IPS-11a (cell line): ENCODE results near the gene IGSF8.
A peak's percentile ranks its signal among the peaks of the same experiment; 100 is the strongest.

ENCODE experiments used
- H3K4me3 ChIP-seq: one replicate; pipeline ENCODE4 v1.5.1; 2013; ENCODE audit warnings: low read depth, low read length, control low read depth

Gene IGSF8

GRCh38 chr1:160097911-160098851 lies at the start of gene IGSF8:
TSS of gene IGSF8 (minus strand) at chr1:160098619. CDS start at chr1:160098472, 147 bp downstream.
- H3K4me3 ChIP-seq, result peak within 1 kb of the TSS; percentile 67

DNA sequence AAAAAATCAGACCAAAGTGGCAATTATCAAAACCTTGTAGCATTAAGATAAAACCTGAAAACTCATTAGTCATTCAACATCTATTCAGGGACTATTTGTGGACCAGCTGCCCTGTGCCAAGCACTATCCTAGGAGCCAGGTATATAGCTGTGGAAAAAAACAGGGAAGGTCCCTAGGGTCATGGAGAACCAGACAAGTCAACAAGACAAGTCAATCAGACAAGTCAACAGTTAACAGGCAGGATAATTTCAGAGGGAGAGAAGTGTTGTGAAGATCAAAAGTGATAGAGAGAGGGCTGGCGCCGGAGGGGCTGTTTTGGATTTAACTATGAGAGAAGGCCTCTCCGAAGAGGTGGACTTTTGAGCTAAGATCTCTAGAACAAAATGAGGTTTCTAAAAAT lies 49.7 kb upstream of the IGSF8 start:
- no peak overlapping the region for H3K4me3 ChIP-seq

DNA sequence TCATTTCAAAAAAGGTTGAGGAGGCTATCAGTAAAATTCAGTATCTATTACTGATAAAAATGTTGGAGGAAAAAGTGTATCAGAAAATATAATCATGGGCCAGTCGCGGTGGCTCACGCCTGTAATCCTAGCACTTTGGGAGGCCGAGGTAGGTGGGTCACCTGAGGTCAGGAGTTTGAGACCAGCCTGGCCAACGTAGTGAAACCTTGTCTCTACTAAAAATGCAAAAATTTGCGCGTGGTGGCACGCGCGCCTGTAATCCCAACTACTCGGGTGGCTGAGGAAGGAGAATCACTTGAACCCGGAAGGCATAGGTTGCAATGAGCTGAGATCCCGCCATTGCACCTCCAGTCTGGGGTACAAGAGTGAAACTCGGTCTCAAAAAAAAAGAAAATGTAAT lies 47.7 kb upstream of the IGSF8 start:
- H3K4me3 ChIP-seq, result no peak overlapping the region

DNA sequence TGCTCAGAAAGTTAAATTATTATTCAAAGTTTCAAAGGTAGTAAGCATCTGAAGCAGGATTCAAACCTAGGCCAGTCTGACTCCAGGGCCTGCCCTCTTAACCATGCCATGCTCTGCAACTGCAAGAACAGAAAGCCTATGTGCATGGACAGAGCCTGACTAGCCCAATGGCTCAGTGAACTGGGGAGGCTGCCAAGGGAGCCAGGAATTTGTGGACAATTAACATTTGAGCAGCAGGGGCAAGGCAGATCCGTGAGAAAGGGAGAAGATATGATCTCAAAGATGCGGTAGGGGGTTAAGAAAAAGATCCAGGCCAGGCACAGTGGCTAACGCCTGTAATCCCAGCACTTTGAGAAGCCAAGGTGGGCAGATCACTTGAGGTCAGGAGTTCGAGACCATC lies 46.5 kb upstream of the IGSF8 start:
- H3K4me3 ChIP-seq, result no peak overlapping the region

DNA sequence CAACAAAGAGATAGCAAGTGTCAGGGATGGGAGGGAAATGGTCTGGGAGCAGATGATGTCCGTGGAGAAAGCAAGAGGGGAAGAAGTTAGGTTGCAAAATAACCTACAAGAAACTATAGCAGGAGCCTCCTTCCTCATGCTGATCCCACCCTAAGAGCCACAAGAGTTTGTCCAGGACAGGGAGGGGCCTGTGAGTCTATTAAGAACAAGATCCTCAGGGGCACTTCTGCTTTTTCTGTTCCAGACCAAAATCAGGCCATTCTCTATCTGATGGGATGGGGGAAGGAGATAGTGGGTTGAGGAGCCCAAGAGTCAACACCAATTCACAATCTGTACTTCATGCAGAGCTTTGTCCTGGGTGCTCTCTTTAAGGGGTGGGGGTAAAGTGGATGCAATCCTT lies 45.3 kb upstream of the IGSF8 start:
- H3K4me3 ChIP-seq, result no peak overlapping the region

GRCh38 chr1:160139840-160140239 lies 41.4 kb upstream of the IGSF8 start:
- no peak overlapping the region for H3K4me3 ChIP-seq

- H3K4me3 ChIP-seq, result no peak overlapping the region
Measured at GRCh38 chr1:160137216-160137862, 38.9 kb upstream of the IGSF8 start.

- H3K4me3 ChIP-seq, result no peak overlapping the region
Measured at GRCh38 chr1:160136926-160137200, 38.4 kb upstream of the IGSF8 start.

DNA sequence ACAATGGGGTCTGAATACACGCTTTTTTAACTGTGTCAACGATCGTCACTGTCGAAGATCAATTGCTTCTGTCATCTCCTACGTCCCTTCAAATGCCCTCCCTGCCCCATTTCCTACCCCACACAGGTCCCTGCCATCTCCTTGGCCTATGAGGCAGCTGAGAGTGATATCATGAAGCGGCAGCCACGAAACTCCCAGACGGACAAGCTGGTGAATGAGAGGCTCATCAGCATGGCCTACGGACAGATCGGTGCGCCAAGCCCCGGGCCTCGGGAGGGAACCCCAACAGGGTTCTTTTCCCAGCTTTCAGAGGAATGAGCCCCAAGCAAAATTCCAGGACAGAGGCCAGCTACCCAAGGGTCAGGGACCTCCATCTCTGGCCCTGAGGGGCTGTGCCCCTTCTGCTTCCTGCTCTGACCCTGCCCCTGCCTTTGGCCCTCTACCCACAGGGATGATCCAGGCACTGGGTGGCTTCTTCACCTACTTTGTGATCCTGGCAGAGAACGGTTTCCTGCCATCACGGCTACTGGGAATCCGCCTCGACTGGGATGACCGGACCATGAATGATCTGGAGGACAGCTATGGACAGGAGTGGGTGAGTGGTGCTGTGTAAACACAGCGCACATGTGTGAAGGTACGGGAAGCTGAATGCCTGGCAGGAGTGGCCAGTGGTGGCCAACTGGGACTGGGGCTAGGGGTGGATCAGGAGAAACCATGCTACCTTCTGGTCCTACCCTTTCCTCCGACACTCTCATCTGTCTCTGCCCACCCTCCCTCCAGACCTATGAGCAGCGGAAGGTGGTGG lies 37.9 kb upstream of the IGSF8 start:
- H3K4me3 ChIP-seq, result no peak overlapping the region

DNA sequence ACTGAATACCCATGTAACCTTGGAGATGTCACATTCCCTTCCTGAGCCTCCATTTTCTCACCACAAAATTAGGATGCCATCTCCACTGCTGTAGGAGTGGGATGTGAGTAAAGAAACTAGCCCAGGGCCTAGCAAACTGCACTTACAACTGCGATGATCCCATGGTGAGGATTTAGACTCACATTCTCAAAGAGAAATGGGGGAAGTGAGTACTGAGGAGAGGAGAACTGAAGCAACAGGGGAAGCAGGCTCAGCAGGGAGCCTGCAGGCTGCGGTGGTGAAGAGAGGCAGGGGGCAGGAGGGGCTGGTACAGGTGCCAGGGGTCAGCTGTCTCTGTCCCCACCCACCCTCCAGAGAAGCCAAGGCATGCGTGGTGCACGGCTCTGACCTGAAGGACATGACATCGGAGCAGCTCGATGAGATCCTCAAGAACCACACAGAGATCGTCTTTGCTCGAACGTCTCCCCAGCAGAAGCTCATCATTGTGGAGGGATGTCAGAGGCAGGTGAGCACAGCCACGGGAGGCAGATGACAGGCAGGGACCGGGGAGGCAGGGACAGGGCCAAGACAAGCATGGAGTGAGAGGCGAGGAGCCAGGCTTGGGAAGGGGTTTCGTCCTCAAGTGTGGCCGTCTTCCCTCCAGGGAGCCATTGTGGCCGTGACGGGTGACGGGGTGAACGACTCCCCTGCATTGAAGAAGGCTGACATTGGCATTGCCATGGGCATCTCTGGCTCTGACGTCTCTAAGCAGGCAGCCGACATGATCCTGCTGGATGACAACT lies 36.6 kb upstream of the IGSF8 start:
- H3K4me3 ChIP-seq, result no peak overlapping the region

- no peak overlapping the region for H3K4me3 ChIP-seq
Measured at GRCh38 chr1:160133990-160134770, 35.8 kb upstream of the IGSF8 start.

DNA sequence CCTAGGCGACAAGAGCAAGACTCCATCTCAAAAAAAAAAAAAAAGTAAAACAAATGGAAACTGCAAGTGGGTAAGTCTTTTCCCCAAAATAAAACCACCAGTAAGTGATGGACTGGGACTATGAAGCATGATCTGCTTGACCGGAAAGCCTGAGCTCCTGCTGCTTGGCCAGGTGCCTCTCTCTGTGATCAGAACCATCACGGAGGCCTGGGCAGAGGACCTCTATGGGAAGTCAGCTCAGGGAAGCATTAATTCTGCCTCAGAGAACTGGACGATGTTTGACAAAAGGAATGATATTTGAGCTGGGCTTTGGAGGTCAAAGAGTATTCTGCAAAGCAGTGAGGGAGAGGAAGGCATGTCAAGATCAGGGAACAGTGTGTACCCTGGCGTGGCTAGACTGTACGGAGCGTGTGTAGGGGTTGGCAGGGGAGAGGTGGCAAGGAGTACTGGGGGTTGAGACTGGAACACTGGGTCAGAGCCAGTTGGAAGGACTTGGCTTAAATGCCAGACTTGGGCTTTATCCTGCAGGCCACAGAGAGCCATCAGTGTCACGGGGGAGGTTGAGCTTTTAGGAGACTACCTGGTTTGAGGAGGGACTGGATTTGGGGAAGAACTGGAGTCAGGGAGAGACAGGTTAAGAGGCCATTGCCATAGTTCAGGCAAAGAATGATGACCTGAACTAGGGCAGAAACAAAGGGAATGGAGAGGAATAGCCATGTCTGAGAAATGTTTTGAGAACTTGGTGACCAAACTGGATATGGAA lies 33.6 kb upstream of the IGSF8 start:
- no peak overlapping the region for H3K4me3 ChIP-seq

- H3K4me3 ChIP-seq, result no peak overlapping the region
Measured at GRCh38 chr1:160130939-160131338, 32.5 kb upstream of the IGSF8 start.

GRCh38 chr1:160130486-160130885 lies 32.1 kb upstream of the IGSF8 start:
- no peak overlapping the region for H3K4me3 ChIP-seq

DNA sequence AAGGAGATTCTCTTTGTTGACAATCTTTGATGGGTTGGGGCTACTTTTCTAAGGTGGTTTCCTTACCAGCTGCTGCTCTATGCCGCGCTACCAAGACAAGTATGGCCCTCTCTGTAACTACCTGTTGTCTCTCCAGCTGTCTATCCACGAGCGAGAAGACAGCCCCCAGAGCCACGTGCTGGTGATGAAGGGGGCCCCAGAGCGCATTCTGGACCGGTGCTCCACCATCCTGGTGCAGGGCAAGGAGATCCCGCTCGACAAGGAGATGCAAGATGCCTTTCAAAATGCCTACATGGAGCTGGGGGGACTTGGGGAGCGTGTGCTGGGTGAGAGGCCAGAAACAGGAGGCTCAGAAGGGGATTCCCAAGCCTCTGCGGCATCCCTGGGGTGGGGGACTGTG lies 31.5 kb upstream of the IGSF8 start:
- H3K4me3 ChIP-seq, result no peak overlapping the region

DNA sequence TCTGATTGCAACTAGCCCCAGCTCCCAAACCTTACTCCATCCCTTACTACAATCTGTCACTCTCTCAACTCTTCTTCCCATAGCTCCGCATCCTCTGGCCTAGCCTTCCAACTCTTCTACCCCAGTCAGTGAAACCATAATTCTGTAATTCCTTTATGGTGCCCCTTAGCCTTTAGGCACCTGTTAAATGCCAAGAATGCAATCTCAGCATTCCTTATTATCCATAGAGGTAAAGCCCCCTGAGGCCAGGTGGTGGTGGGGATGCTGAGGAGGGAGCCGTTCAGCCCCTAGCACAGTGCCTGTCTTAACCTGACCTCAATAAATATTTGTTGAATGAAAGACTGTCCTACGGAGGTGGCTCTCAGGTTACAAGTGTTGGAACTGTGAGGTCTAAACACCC lies 31.1 kb upstream of the IGSF8 start:
- H3K4me3 ChIP-seq, result no peak overlapping the region

GRCh38 chr1:160129046-160129445 lies 30.6 kb upstream of the IGSF8 start:
- no peak overlapping the region for H3K4me3 ChIP-seq

GRCh38 chr1:160128636-160129035 lies 30.2 kb upstream of the IGSF8 start:
- no peak overlapping the region for H3K4me3 ChIP-seq

- no peak overlapping the region for H3K4me3 ChIP-seq
Measured at GRCh38 chr1:160127865-160128523, 29.6 kb upstream of the IGSF8 start.
